ENCODE data around the gene MAU2. TPM values are rescaled to one million over a fixed set of nuclear protein-coding genes. Genes with fewer than 3 reads are reported as not detected.

Gene MAU2
- total and polyA plus RNA-seq, 3 experiments from 2014 or later = 27.6 to 59.4 (median 52.3) TPM

- Histone ChIP-seq H3K4me3 (ENCODE audit: low read length) (no peak overlapping the region), H3K4me1 (ENCODE audit: insufficient read depth, low read length) (no peaks in the 10 kb centered on the region), H3K9me3 (ENCODE audit: low read length) (no peaks in the 10 kb centered on the region), H3K36me3 (ENCODE audit: insufficient read depth, low read length) (peaks cover 9% of the 10 kb centered on the region), H3K27me3 (ENCODE audit: insufficient read depth, low read length, poor library complexity, severe bottlenecking) (no peaks in the 10 kb centered on the region), H3K27ac (ENCODE audit: low read depth, low read length) (no peak overlapping the region)
- CTCF ChIA-PET = no interaction called here
- Mint-ChIP-seq H3K27ac (peak overlapping the region in 1 of 8 donors; percentile 33), H3K4me3 (no peak overlapping the region), H3K27me3 (no peaks in the 10 kb centered on the region), H3K9me3 (peaks cover 0 to 2% (median 0%) of the 10 kb centered on the region in 5 donors), H3K4me1 (no peaks in the 10 kb centered on the region), H3K36me3 (peaks cover 9 to 84% (median 17%) of the 10 kb centered on the region in 3 donors)
- DNase-seq = no peak
- POLR2A ChIA-PET = no interaction called here
Observed at GRCh38 chr19:19297759-19298158, 22.9 kb upstream of the MAU2 start.

- DNase-seq = no peak
- Histone ChIP-seq H3K4me3 (ENCODE audit: low read length) (no peak overlapping the region), H3K4me1 (ENCODE audit: insufficient read depth, low read length) (no peaks in the 10 kb centered on the region), H3K27ac (ENCODE audit: low read depth, low read length) (no peak overlapping the region), H3K36me3 (ENCODE audit: insufficient read depth, low read length) (peaks cover 20% of the 10 kb centered on the region), H3K9me3 (ENCODE audit: low read length) (no peaks in the 10 kb centered on the region), H3K27me3 (ENCODE audit: insufficient read depth, low read length, poor library complexity, severe bottlenecking) (no peaks in the 10 kb centered on the region)
- H3K4me1 Mint-ChIP-seq = no peaks in the 10 kb centered on the region
- H3K27ac Mint-ChIP-seq = no peak overlapping the region
- ChIA-PET CTCF (no interaction called here), POLR2A (no interaction called here)
- no peaks in the 10 kb centered on the region for H3K9me3 Mint-ChIP-seq
- H3K4me3 Mint-ChIP-seq = no peak overlapping the region
- H3K27me3 Mint-ChIP-seq = no peaks in the 10 kb centered on the region
- H3K36me3 Mint-ChIP-seq = peaks cover 0 to 88% (median 10%) of the 10 kb centered on the region in 3 donors
Observed at GRCh38 chr19:19300613-19301012, 20.0 kb upstream of the MAU2 start.

DNA sequence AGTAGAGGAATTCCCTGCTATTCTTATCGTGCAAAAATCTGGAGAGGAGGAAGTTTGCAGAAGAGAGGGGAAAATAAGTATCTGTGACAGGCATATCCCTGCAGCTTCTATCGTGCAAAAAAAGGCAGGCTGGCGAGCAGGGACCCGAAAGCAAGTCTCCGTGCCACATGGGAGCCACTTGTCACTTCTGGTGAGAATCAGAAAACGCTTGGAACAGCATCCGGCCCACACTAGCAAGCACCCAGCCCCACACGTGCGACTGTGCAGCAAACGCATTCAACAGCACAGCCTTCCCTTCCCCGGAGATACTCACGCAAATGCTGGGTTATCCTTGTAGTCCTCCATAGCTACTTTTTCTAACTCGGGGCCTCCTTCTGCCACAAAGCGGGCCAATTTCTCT is 17.2 kb upstream of the MAU2 start:
- Mint-ChIP-seq H3K4me1 (no peaks in the 10 kb centered on the region), H3K27ac (no peak overlapping the region), H3K36me3 (peaks cover 0 to 90% (median 9%) of the 10 kb centered on the region in 3 donors), H3K4me3 (no peak overlapping the region), H3K27me3 (no peaks in the 10 kb centered on the region), H3K9me3 (no peaks in the 10 kb centered on the region)
- H3K9me3 ChIP-seq (ENCODE audit: low read length) = no peaks in the 10 kb centered on the region
- H3K27me3 ChIP-seq (ENCODE audit: insufficient read depth, low read length, poor library complexity, severe bottlenecking) = no peaks in the 10 kb centered on the region
- no peak for DNase-seq
- no peak overlapping the region for H3K27ac ChIP-seq (ENCODE audit: low read depth, low read length)
- POLR2A ChIA-PET = no interaction called here
- no peaks in the 10 kb centered on the region for H3K4me1 ChIP-seq (ENCODE audit: insufficient read depth, low read length)
- H3K4me3 ChIP-seq (ENCODE audit: low read length) = no peak overlapping the region
- peaks cover 37% of the 10 kb centered on the region for H3K36me3 ChIP-seq (ENCODE audit: insufficient read depth, low read length)
- CTCF ChIA-PET = no interaction called here

GRCh38 chr19:19304186-19304965 is 16.3 kb upstream of the MAU2 start:
- Mint-ChIP-seq H3K27ac (peak overlapping the region in 1 of 8 donors; percentile 50), H3K27me3 (no peaks in the 10 kb centered on the region), H3K36me3 (peaks cover 0 to 90% (median 9%) of the 10 kb centered on the region in 3 donors), H3K9me3 (no peaks in the 10 kb centered on the region), H3K4me1 (no peaks in the 10 kb centered on the region), H3K4me3 (no peak overlapping the region)
- CTCF ChIA-PET = no interaction called here
- Histone ChIP-seq H3K9me3 (ENCODE audit: low read length) (no peaks in the 10 kb centered on the region), H3K36me3 (ENCODE audit: insufficient read depth, low read length) (peaks cover 38% of the 10 kb centered on the region), H3K27ac (ENCODE audit: low read depth, low read length) (no peak overlapping the region), H3K27me3 (ENCODE audit: insufficient read depth, low read length, poor library complexity, severe bottlenecking) (no peaks in the 10 kb centered on the region), H3K4me1 (ENCODE audit: insufficient read depth, low read length) (no peaks in the 10 kb centered on the region), H3K4me3 (ENCODE audit: low read length) (no peak overlapping the region)
- POLR2A ChIA-PET = interaction anchor here (0.5 kb wide), 1 partner anchor 1213 kb away, joined by 3 read pairs; no protein-coding TSS in a partner anchor
- no peak for DNase-seq

- DNase-seq = no peak
- no peaks in the 10 kb centered on the region for H3K9me3 Mint-ChIP-seq
- no peaks in the 10 kb centered on the region for H3K27me3 Mint-ChIP-seq
- Histone ChIP-seq H3K9me3 (ENCODE audit: low read length) (no peaks in the 10 kb centered on the region), H3K4me3 (ENCODE audit: low read length) (no peak overlapping the region), H3K27me3 (ENCODE audit: insufficient read depth, low read length, poor library complexity, severe bottlenecking) (no peaks in the 10 kb centered on the region), H3K27ac (ENCODE audit: low read depth, low read length) (no peak overlapping the region), H3K4me1 (ENCODE audit: insufficient read depth, low read length) (no peaks in the 10 kb centered on the region), H3K36me3 (ENCODE audit: insufficient read depth, low read length) (peaks cover 40% of the 10 kb centered on the region)
- POLR2A ChIA-PET = no interaction called here
- H3K4me1 Mint-ChIP-seq = no peaks in the 10 kb centered on the region
- no peak overlapping the region for H3K4me3 Mint-ChIP-seq
- CTCF ChIA-PET = no interaction called here
- H3K27ac Mint-ChIP-seq = no peak overlapping the region
- H3K36me3 Mint-ChIP-seq = peaks cover 0 to 93% (median 9%) of the 10 kb centered on the region in 3 donors
Observed at GRCh38 chr19:19305066-19305465, 15.6 kb upstream of the MAU2 start.

GRCh38 chr19:19305696-19306095 is 14.9 kb upstream of the MAU2 start:
- POLR2A ChIA-PET = no interaction called here
- Mint-ChIP-seq H3K27me3 (no peaks in the 10 kb centered on the region), H3K4me1 (peaks cover 0 to 2% (median 0%) of the 10 kb centered on the region in 3 donors), H3K36me3 (peaks cover 0 to 93% (median 9%) of the 10 kb centered on the region in 3 donors), H3K27ac (no peak overlapping the region), H3K9me3 (no peaks in the 10 kb centered on the region), H3K4me3 (no peak overlapping the region)
- no peak overlapping the region for H3K4me3 ChIP-seq (ENCODE audit: low read length)
- H3K9me3 ChIP-seq (ENCODE audit: low read length) = no peaks in the 10 kb centered on the region
- CTCF ChIA-PET = no interaction called here
- H3K27me3 ChIP-seq (ENCODE audit: insufficient read depth, low read length, poor library complexity, severe bottlenecking) = no peaks in the 10 kb centered on the region
- no peaks in the 10 kb centered on the region for H3K4me1 ChIP-seq (ENCODE audit: insufficient read depth, low read length)
- peaks cover 46% of the 10 kb centered on the region for H3K36me3 ChIP-seq (ENCODE audit: insufficient read depth, low read length)
- no peak for DNase-seq
- no peak overlapping the region for H3K27ac ChIP-seq (ENCODE audit: low read depth, low read length)

GRCh38 chr19:19306191-19306590 is 14.4 kb upstream of the MAU2 start:
- peaks cover 0 to 2% (median 0%) of the 10 kb centered on the region in 3 donors for H3K4me1 Mint-ChIP-seq
- ChIA-PET CTCF (no interaction called here), POLR2A (no interaction called here)
- H3K4me1 ChIP-seq (ENCODE audit: insufficient read depth, low read length) = no peaks in the 10 kb centered on the region
- H3K36me3 Mint-ChIP-seq = peaks cover 0 to 88% (median 9%) of the 10 kb centered on the region in 3 donors
- no peaks in the 10 kb centered on the region for H3K27me3 Mint-ChIP-seq
- H3K27ac Mint-ChIP-seq = no peak overlapping the region
- H3K27ac ChIP-seq (ENCODE audit: low read depth, low read length) = no peak overlapping the region
- DNase-seq = no peak
- H3K9me3 ChIP-seq (ENCODE audit: low read length) = no peaks in the 10 kb centered on the region
- H3K4me3 Mint-ChIP-seq = no peak overlapping the region
- peaks cover 46% of the 10 kb centered on the region for H3K36me3 ChIP-seq (ENCODE audit: insufficient read depth, low read length)
- no peaks in the 10 kb centered on the region for H3K9me3 Mint-ChIP-seq
- H3K4me3 ChIP-seq (ENCODE audit: low read length) = no peak overlapping the region
- no peaks in the 10 kb centered on the region for H3K27me3 ChIP-seq (ENCODE audit: insufficient read depth, low read length, poor library complexity, severe bottlenecking)

GRCh38 chr19:19308373-19308772 is 12.3 kb upstream of the MAU2 start:
- H3K4me1 Mint-ChIP-seq = peaks cover 5 to 8% (median 7%) of the 10 kb centered on the region in 3 donors
- no peaks in the 10 kb centered on the region for H3K27me3 Mint-ChIP-seq
- no peaks in the 10 kb centered on the region for H3K9me3 Mint-ChIP-seq
- Histone ChIP-seq H3K36me3 (ENCODE audit: insufficient read depth, low read length) (peaks cover 40% of the 10 kb centered on the region), H3K9me3 (ENCODE audit: low read length) (no peaks in the 10 kb centered on the region), H3K27ac (ENCODE audit: low read depth, low read length) (no peak overlapping the region), H3K4me3 (ENCODE audit: low read length) (no peak overlapping the region), H3K4me1 (ENCODE audit: insufficient read depth, low read length) (no peaks in the 10 kb centered on the region), H3K27me3 (ENCODE audit: insufficient read depth, low read length, poor library complexity, severe bottlenecking) (no peaks in the 10 kb centered on the region)
- H3K4me3 Mint-ChIP-seq = no peak overlapping the region
- ChIA-PET CTCF (no interaction called here), POLR2A (interaction anchor here (0.6 kb wide), 1 partner anchor 323 kb away, joined by 7 read pairs; no protein-coding TSS in a partner anchor)
- DNase-seq = no peak
- H3K27ac Mint-ChIP-seq = no peak overlapping the region
- peaks cover 0 to 85% (median 8%) of the 10 kb centered on the region in 3 donors for H3K36me3 Mint-ChIP-seq

Data from CD8-positive, alpha-beta memory T cell (primary cell).